Activated CD8-positive, alpha-beta memory T cell treated with anti-CD3 and anti-CD28 coated beads for 36 hours (primary cell): ENCODE results near the gene INTU. TPM values are rescaled to one million over a fixed set of nuclear protein-coding genes. Genes with fewer than 3 reads are reported as not detected.
"Not testable (repeated sequence)": the region's sequence is repeated elsewhere in the genome, so short reads cannot be mapped to it uniquely, and the experiment has no call there.

Source experiments
- CTCF ChIA-PET: fragments of 350-600 bp; sonication (Branson Sonifier 250); formaldehyde crosslinking; loops from one replicate; lab custom pipeline; 2021; ENCODE audit warnings: antibody characterized with exemption; lab: Charles Lee
- POLR2A ChIA-PET: fragments of 350-600 bp; sonication (Branson Sonifier 250); formaldehyde crosslinking; loops from one replicate; lab custom pipeline; 2021; ENCODE audit warnings: antibody characterized with exemption; lab: Charles Lee
- total RNA-seq, 2 experiments: library from RNA; stranded (reverse); gene quantifications; one replicate each; pipeline ENCODE4 v1.2.3, GENCODE V29; 2021

The INTU gene
- total RNA-seq, 2 experiments from 2014 or later: 0.21 to 0.59 TPM

DNA sequence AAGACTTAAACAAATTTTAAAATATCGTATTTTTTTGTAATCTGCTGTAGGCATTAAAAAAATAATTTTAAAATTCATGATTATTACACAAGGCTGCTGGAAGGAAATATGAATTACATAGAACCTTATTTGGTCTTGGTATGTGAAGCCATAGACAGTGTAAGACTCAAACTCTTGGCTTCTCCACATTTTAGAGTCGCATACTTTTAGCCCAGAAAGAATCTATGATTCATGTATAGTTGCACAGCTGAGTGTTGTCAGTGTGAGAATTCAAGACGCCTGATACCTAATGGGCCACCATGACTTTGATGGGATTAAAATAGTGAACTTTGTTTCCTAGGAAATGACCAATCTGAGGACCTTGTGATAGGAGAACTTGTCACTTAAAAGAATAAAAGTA is 1.4 kb downstream of the INTU start:
- ChIA-PET CTCF (no interaction called here), POLR2A (no interaction called here)

DNA sequence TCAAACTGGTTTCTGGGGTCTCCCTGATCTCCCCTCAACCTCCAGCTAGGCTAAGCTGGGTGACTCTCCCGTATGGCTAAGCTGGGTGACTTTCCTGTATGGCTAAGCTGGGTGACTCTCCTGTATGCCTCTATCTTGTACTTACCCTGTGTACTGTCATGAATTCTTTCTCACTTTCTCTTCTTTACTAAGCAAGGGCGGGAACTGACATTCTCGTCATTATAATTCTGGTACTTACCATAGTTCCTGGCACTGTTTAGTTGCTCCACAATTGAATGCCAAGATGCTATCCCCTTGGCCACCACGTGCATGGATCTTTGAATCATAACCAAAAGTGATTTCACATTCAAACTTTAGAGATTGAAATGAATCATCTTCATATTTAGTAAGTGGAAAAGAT is 8.8 kb downstream of the INTU start:
- CTCF ChIA-PET: no interaction called here

DNA sequence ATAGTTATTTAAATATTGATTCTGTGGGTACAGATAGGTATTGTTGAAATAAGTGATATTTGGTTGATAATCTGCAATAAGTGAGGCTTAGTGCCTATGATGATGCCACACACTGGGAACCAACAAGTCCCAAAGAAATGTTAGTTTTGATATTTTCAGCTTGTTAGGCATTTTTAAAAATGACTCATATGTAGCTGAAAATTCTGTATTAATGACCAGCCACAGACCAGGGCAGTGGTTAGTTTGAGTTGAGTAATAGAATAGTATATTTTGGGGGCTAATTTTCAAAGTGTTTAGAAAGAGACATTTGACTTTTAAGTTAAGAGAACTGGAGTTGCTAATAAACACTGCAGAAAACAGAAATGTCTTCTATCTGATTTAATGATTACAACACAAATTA is 9.4 kb downstream of the INTU start:
- CTCF ChIA-PET: no interaction called here

More for the DNA sequence above, 8.8 kb downstream of the INTU start:
- POLR2A ChIA-PET: no interaction called here

DNA sequence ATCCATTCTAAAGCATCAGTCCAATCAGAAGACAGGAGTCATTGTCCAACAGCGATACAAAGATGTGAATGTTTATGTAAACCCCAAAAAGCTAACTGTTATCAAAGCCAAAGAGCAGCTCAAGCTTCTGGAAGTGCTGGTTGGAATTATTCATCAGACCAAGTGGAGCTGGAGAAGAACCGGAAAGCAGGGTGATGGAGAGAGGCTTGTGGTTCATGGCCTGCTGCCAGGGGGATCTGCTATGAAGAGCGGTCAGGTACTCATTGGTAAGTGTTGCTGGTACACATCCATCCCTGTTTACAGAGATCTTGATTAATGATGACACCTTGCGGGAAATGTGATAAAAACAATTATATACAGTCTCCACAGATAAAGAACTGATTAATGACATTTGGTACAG is 11.0 kb downstream of the INTU start:
- ChIA-PET POLR2A (no interaction called here), CTCF (no interaction called here)

More for the DNA sequence above, 9.4 kb downstream of the INTU start:
- POLR2A ChIA-PET: no interaction called here

DNA sequence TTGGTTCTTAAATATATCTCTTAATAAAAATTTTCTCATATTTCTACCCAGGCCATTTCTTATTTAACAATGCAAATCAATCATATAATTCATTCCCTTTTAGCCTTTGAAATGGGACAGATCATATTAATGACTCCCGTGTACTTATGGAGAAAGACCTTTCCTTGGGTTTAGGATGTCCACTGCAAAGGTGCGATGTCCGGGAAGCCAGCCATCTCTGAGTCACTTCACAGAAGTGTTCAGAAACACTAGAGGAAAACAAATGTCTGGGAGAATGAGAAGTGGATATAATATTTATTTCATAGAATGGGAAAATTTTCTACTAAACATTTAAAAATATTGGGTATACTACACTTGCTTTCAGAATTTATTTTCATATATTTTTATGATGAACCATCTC is 15.3 kb downstream of the INTU start:
- POLR2A ChIA-PET: no interaction called here
- CTCF ChIA-PET: no interaction called here

DNA sequence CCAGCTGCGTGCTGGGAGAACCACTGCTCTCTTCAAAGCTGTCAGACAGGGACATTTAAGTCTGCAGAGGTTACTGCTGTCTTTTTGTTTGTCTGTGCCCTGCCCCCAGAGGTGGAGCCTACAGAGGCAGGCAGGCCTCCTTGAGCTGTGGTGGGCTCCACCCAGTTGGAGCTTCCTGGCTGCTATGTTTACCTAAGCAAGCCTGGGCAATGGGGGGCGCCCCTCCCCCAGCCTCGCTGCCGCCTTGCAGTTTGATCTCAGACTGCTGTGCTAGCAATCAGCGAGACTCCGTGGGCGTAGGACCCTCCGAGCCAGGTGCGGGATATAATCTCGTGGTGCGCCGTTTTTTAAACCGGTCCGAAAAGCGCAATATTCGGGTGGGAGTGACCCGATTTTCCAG is 22.8 kb downstream of the INTU start:
- CTCF ChIA-PET, POLR2A ChIA-PET: not testable (repeated sequence)

DNA sequence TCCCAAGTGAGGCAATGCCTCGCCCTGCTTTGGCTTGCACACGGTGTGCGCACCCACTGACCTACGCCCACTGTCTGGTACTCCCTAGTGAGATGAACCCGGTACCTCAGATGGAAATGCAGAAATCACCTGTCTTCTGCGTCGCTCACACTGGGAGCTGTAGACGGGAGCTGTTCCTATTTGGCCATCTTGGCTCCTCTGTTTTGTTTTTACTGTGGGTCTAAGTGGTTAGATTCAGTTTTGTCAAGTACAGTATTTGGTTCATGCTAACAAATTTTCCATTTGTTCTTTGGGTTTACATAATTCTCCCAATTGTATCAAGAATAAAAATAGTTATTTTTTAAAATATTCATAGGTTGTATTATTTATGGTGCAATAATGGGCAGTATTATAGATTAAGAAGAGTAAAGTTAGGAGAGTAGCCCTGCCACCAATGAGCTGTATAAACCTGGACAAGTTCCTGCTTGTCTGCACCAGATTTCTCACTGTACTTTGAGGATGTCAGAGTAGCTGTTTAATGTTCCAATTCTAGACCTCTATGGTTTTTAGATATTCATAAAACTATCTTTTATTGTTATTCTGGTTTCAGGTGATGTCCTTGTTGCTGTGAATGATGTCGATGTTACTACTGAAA is 23.4 kb downstream of the INTU start:
- ChIA-PET CTCF (no interaction called here), POLR2A (no interaction called here)

DNA sequence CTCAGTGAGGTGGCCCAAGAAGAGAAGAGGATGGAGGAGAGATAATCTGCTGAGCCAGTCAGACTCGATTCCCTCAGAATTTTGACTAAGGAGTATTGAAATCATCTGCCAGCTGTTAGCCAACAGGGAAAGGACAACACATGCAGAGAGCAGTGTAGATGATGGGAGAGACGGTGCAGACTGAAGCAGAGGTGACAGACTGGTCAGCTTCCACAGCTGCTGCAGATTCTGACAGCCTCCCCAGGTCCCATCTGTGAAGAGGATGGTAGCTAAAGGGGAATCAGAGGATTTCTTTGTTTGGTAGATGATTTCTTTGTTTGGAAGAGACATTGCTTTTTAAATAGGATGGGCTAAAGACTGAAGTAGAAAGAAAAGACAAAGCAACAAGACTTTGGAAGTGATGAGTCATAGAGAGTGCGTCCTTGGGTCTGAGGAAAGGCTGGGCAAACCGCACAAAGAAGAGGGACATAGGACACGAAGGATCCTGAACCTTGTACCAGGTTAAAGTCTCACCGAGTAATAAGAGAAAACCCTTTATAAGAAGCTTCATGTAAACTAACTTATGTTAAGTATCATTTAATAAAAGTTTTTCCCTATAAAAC is 27.6 kb downstream of the INTU start:
- ChIA-PET POLR2A (no interaction called here), CTCF (no interaction called here)

DNA sequence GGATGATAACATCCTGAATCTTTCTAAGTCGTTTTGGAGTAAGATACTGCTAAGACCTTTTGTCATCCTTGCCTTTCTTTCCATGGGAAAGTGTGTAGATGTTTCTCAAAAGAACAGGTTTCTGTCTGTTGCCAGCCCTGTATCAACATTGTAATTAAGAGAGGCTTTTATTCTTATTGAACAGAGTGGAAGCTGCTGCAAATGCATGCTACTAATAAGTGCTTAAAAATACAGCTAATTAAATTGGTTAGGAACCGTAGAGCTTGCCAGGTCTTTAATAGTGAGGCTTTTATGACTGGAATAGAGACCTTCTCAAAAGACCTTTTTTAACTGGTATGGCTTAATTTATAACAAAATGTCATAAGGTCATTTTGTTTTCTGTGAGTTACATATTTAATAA is 34.4 kb downstream of the INTU start:
- CTCF ChIA-PET: no interaction called here
- POLR2A ChIA-PET: no interaction called here

DNA sequence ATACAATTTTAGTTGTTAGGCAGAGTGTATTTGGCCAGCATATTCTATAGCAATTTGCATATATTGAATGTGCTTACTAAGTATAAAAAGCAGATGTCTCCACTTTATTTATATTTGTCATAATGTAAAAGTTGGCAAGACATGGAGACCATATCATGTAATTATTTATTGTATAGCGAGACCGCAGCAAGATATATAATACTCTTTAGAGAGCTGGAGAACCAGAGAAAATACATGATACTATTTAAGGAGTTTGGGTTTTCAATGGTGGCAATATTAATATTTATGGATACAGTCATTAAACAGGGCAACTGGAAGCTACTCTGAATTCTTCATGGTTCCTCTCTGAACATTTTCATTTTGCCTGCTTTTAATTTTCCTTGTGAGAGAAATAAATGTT is 35.0 kb downstream of the INTU start:
- POLR2A ChIA-PET: no interaction called here
- CTCF ChIA-PET: no interaction called here

DNA sequence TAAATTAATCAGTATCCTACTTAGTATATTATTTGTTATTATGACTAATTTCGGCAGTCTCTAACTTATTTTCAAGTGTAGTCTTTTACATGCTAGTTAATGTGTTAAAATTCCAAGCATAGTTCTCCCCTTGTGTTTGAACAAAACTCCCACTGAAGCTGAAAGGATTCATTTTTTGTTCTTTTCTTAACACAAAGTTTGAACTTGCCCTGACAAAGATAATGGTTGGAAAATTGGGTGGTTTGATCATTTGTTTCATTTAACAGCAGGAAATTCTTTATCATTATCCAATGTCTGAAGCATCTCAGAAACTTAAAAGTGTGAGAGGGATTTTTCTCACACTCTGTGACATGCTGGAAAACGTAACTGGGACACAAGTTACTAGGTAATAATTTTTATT is 36.0 kb downstream of the INTU start:
- CTCF ChIA-PET: no interaction called here
- POLR2A ChIA-PET: no interaction called here

DNA sequence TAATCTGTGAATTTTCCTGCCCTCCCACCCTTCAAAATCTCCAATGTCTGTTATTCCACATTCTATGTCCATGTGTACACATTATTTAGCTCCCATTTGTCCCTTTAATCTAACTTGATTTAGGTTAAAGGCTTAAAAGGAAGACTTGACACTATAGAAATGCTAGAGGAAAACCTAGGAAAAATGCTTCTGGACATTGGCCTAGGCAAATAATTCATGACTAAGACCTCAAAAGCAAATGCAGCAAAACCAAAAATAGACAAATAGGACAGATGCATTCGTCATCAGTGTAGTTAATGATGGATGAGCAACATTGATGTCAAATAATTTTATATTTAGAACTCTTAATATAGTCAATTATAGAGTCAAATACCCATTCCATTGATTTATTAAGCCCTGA is 36.9 kb downstream of the INTU start:
- ChIA-PET POLR2A (no interaction called here), CTCF (no interaction called here)

DNA sequence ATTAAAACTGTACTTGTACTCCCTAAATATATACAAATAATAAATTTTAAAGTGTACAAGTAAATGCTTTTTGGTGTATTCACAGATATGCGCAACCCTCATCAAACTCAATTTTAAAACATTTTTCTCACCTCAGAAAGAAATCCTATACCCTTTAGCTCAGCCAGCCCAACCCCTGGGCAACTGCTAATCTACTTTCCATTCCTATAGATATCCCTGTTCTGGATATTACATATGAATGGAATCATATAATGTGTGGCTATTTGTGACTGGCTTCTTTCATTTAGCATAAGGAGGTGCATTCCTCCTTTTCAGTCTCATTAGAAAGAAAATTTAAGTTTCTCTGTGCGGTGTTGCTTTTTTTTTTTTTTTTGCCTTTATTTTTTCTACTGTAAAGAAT is 39.4 kb downstream of the INTU start:
- POLR2A ChIA-PET: no interaction called here
- CTCF ChIA-PET: no interaction called here

DNA sequence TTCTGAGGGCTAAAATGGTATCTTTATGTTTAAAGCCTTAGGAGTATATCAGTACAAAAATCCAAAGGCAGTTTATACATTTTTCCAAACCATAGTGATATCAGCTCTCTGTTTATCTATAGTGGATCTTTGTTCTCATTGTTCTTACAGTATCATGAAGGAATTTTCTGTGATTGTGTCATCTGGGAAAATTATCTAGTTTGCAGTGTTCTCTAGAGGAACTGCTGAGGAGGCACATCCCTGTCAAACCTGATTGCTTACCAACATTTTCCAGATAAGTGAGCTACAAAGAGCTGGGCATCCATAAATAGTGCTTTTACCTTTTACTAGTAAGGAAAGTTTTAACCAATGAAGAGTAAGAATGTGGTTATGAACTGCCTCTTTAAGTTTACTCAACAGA is 52.5 kb downstream of the INTU start:
- ChIA-PET POLR2A (no interaction called here), CTCF (no interaction called here)

DNA sequence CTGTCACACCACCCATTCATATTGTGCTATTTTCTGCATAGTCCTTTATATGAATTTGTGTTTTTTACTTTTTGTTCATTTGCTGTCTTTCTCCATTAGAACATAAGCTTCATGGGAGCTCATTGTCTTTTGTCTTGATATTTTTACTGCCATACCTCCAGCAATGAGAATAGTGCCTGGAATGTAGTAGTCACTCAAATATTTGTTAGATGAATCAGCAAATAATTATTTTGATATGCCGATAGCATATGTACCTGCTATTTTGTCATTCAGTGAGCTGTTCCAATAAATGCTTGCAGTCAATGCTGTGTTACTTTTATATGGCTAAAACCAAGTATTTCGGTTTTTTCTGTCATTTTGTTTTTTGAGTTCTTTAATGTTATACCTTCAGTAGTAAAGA is 53.9 kb downstream of the INTU start:
- POLR2A ChIA-PET: no interaction called here
- CTCF ChIA-PET: interaction anchor here (0.6 kb wide), 1 partner anchor 692 kb away, joined by 3 read pairs; no protein-coding TSS in a partner anchor

DNA sequence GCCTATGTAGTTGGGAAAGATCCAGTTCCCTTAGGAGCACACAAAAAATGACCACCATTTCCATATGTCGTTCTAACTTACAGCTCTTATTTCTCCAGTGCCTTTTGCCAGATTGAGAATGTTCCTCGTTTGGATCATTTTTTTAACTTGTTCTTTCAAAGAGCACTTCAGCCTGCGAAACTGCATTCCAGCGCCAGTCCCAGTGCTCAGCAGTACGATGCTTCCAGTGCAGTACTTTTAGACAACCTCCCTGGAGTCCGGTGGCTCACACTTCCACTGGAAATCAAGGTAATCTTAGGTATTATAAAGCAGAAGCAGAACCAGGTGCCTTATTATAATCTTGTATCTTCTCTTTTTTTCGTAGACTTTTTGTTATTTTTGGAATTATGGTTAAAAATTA is 54.8 kb downstream of the INTU start:
- ChIA-PET POLR2A (no interaction called here), CTCF (interaction anchor here (0.6 kb wide), 1 partner anchor 349 kb away, joined by 5 read pairs; no protein-coding TSS in a partner anchor)

DNA sequence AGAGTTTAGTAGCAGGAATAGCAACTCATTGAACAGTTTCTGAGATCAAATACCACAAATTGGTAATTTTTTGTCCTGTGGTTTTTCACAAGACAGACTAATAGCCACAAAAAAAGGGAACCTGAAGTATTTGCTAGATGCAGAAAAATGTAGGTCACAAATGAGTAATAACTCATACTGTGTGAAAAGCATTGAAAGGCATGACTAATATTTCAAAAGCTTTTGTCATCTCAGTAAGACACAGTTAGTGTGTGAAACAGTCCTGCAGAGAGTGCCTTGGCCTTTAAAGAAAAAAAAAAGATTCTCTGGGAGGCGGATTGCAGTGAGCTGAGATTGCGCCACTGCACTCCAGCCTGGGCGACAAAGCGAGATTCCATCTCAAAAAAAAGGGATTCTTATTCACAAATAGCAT is 66.0 kb downstream of the INTU start:
- ChIA-PET POLR2A (no interaction called here), CTCF (no interaction called here)

DNA sequence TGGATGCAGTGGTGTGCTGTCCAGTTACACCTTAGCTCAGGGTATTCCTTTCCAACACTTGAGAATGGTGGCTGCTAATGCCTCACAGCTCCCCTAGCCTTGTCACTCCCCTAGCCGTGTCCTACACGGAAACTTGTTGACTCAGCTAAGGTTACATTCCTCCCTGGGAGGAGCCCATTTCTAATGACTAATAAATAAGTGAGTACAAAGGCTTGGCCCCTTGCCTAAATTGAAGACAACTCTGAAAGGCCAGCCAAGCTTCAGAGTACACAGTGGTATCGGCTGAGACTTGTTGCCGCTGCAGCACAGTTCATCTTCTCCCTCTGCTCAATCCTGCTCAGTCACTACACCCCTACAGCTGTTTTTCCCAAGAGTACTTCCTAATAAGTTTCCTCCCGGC is 76.2 kb downstream of the INTU start:
- CTCF ChIA-PET: no interaction called here

DNA sequence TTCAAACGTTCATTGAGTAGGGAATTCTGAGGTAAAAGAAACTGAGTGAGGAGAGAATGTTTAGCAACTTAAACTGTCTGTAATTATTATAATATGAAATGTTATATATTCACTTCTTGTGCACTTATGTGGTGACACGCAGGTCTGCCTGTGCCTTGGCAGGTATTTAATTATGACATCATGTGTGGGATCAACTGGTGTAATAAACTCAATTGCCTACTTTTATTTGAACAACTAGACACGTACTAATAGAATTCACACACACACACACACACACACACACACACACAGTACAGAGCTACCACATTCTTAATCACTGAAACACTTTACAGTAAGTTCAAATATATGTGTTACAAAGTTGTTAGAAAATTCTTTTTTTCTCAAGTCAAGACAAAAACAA is 76.7 kb downstream of the INTU start:
- CTCF ChIA-PET: no interaction called here

More for the DNA sequence above, 76.2 kb downstream of the INTU start:
- POLR2A ChIA-PET: no interaction called here

DNA sequence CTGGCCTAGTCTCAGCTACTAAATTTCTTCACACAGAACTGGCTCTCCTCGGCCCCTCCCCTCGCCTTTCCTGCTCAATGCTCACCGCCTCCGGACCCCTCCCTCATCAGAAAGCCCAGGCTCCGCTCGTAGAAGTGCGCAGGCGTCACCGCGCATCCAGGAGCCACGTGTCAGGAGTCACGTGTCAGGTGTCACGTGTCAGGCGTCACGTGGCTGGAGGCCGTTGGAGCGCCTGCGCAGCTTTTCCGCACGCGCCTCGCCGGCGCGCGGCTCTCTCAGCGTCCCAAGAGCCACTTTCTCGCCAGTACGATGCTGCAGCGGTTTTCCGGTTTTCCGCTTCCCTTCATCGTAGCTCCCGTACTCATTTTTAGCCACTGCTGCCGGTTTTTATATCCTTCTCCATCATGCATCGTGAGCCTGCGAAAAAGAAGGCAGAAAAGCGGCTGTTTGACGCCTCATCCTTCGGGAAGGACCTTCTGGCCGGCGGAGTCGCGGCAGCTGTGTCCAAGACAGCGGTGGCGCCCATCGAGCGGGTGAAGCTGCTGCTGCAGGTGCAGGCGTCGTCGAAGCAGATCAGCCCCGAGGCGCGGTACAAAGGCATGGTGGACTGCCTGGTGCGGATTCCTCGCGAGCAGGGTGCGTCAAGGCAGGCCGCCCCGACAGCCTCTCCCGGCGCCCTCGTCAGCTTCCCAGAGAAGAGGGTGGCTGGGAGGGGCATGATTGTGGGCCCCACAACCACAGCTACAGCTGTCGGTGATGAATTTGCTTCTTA is 97.6 kb downstream of the INTU start, which contains the start of gene SLC25A31:
Gene SLC25A31 (plus strand): TSS at position 259 of the 772 bp plus-strand sequence. CDS start 146 bp downstream, at position 405.
- ChIA-PET POLR2A (no interaction called here), CTCF (no interaction called here)

More for the DNA sequence above, 76.7 kb downstream of the INTU start:
- POLR2A ChIA-PET: no interaction called here

DNA sequence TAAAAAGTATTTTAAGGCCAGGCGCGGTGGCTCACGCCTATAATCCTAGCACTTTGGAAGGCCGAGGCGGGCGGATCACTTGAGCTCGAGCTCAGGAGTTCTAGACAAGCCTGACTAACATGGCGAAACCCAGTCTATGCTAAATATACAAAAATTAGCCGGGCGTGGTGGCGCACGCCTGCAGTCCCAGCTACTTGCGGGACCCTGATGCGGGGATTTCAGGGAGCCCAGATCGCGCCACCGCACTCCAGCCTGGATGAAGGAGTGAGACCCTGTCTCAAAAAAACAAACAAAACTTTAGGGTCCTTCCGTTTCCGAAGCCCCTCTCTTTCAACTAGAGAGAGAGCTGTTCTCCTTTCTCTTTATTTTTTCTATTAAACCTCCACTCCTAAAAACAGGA is 98.6 kb downstream of the INTU start:
- ChIA-PET POLR2A (no interaction called here), CTCF (interaction anchor here (0.5 kb wide), 1 partner anchor 1152 kb away, joined by 3 read pairs; no protein-coding TSS in a partner anchor)
